NB4 (cell line): Measurements from ENCODE around the gene RAD52.

Experiments used
- CTCF ChIP-seq: IDR thresholded peaks from one replicate; pipeline ENCODE4 v1.5.1; 2012; ENCODE audit warnings: low read depth, low read length
- MAX ChIP-seq: IDR thresholded peaks from 2 replicates; pipeline ENCODE4 v1.6.1; 2011; ENCODE audit warnings: low read depth, low read length

GRCh38 chr12:938810-939209, 10.7 kb downstream of the RAD52 start:
- TF ChIP-seq MAX (no peak), CTCF (no peak)
